ENCODE measurements around the gene JAK1.

JAK1 gene

DNA sequence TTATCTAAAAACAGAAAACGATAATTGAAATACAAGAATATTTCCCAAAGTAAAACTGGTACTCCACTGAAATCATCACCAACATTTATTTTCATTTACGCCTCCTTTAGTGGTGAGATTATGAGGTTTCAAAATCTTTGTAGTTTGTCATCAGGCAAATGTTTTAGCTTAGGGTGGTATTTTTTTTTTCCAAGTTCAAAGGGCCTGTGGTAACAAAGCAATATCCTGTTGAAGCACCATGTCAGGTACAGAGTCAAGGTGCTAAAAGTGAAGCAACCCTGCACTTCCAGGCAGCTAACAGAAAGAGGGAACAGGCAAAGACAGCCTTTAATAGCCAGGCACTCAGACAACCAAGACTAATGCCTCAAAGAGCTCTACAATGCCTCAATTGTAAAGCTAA lies 89.2 kb downstream of the JAK1 start:
- in situ Hi-C loops (cut with MboI; ENCODE audit: low pct_unique_long_range_greater_than_20kb, low sequenced_read_pairs, unreplicated experiment) = no loop called here
- no peak for DNase-seq (ENCODE audit: low spot score)

DNA sequence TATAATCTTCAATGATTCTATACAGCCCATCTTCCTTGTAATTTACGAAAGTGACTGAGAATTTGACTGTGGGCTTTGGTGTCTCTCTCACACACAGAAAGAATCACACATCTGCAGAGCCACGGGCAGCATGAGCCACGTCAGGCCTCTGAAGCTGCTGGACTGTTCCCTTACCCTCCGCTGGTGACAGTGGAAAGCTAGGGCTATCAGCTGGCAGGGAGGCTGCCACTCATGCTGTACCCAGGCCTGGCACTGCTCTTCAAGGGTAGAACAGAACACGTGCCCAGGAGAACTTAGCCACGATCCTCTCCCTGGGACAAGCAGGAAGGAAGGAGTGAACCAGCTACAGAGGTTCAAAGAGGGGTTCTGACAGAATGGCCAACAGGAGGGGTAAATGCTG lies 90.7 kb downstream of the JAK1 start:
- TF ChIP-seq, protein P1, sequence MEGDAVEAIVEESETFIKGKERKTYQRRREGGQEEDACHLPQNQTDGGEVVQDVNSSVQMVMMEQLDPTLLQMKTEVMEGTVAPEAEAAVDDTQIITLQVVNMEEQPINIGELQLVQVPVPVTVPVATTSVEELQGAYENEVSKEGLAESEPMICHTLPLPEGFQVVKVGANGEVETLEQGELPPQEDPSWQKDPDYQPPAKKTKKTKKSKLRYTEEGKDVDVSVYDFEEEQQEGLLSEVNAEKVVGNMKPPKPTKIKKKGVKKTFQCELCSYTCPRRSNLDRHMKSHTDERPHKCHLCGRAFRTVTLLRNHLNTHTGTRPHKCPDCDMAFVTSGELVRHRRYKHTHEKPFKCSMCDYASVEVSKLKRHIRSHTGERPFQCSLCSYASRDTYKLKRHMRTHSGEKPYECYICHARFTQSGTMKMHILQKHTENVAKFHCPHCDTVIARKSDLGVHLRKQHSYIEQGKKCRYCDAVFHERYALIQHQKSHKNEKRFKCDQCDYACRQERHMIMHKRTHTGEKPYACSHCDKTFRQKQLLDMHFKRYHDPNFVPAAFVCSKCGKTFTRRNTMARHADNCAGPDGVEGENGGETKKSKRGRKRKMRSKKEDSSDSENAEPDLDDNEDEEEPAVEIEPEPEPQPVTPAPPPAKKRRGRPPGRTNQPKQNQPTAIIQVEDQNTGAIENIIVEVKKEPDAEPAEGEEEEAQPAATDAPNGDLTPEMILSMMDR (IDR thresholded peaks at IDR 0.05; ENCODE audit: extremely low read depth, insufficient read depth, missing control alignments) = no peak
- DNase-seq (ENCODE audit: low spot score) = no peak
- in situ Hi-C loops (cut with MboI; ENCODE audit: low pct_unique_long_range_greater_than_20kb, low sequenced_read_pairs, unreplicated experiment) = no loop called here

More for the DNA sequence above, 89.2 kb downstream of the JAK1 start:
- TF ChIP-seq, protein P1 (IDR thresholded peaks at IDR 0.05; ENCODE audit: extremely low read depth, insufficient read depth, missing control alignments) = no peak

DNA sequence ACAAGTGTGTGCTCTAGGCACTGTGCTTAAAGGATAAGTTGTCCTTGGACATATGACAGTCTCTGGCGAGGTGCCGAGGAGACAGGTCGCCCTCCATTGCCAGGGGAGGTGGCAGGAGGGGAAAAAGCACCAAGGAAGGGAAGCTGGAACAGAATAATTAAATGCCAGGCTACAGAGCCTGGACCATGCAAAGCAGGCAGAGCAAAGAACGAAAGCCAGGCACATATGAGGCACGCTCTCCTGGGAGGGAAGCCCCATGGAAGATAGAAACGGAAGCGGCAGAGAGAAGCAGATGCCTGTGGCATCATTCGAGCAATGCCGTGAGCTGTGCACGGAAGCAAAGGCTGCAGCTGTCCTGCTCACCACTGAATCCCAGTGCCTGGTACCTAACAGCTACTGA lies 91.2 kb downstream of the JAK1 start:
- TF ChIP-seq, protein P1 (IDR thresholded peaks at IDR 0.05; ENCODE audit: extremely low read depth, insufficient read depth, missing control alignments) = no peak
- no peak for DNase-seq (ENCODE audit: low spot score)
- in situ Hi-C loops (cut with MboI; ENCODE audit: low pct_unique_long_range_greater_than_20kb, low sequenced_read_pairs, unreplicated experiment) = no loop called here

DNA sequence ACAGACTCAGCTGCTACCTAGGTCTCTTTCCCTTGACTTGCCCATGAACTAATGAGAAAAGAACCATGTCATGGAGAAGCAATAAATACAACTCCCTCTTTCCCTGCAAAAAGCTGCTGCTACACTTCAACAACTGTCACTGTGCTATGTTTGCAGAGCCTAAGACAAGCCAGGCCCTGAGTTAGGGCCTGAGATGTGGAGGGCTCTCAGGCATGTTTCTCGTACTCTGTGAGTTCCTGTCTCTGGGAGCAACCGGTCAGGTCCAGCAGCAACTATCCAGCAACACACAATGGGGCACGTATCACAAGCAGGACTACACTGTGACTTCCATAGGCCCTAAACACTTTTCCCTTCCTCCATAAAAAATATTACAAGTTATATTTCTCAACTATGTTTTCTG lies 91.7 kb downstream of the JAK1 start:
- in situ Hi-C loops (cut with MboI; ENCODE audit: low pct_unique_long_range_greater_than_20kb, low sequenced_read_pairs, unreplicated experiment) = loop anchor here (25.0 kb wide), 1 partner anchor 163 kb away; no protein-coding TSS in a partner anchor
- no peak for DNase-seq (ENCODE audit: low spot score)

DNA sequence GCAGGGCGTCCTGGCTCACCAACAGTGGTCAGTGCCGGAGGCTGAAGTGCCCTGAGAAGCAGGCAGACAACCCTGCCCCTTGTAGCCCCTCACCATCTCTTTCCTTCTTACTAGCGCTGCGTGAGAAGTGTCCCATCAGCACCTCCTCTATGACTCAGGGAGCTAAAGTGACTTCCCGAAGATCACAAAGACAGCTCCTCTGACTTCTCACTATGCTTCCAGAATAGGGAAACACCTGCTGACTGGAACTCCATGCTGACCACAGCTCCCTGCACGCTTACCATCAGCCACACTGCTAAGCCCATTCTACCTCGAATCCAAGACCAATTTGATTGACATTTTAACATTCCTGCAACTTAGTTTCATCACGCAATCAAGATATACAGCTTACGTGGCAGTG lies 92.8 kb downstream of the JAK1 start:
- TF ChIP-seq, protein P1 (IDR thresholded peaks at IDR 0.05; ENCODE audit: extremely low read depth, insufficient read depth, missing control alignments) = no peak
- in situ Hi-C loops (cut with MboI; ENCODE audit: low pct_unique_long_range_greater_than_20kb, low sequenced_read_pairs, unreplicated experiment) = loop anchor here (25.0 kb wide), 1 partner anchor 164 kb away; no protein-coding TSS in a partner anchor
- no peak for DNase-seq (ENCODE audit: low spot score)

More for the DNA sequence above, 91.7 kb downstream of the JAK1 start:
- TF ChIP-seq, protein P1 (IDR thresholded peaks at IDR 0.05; ENCODE audit: extremely low read depth, insufficient read depth, missing control alignments) = no peak

DNA sequence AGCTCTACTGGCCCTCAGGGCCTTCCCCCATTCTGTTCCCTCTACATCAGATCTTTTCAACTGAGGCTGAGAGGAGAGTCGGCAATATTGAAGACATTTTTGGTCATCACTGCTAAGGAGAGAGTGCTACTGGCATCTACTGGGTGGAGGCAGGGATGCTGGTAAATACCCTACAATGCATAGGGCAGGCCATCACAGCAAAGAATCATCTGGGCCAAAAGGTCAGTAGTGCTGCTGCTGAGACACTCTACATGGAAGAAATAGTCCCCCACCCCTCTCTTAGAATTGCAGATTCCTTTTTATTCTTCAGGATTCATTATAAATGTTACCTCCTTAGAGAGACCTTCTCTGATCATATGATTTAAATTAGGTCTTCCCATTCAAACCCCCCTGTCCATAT lies 94.3 kb downstream of the JAK1 start:
- TF ChIP-seq, protein P1 (IDR thresholded peaks at IDR 0.05; ENCODE audit: extremely low read depth, insufficient read depth, missing control alignments) = no peak
- no peak for DNase-seq (ENCODE audit: low spot score)
- in situ Hi-C loops (cut with MboI; ENCODE audit: low pct_unique_long_range_greater_than_20kb, low sequenced_read_pairs, unreplicated experiment) = loop anchor here (25.0 kb wide), 1 partner anchor 165 kb away; no protein-coding TSS in a partner anchor

Data from GM13977 (cell line).